Measurements from ENCODE around the gene GPAT3.

Gene GPAT3

DNA sequence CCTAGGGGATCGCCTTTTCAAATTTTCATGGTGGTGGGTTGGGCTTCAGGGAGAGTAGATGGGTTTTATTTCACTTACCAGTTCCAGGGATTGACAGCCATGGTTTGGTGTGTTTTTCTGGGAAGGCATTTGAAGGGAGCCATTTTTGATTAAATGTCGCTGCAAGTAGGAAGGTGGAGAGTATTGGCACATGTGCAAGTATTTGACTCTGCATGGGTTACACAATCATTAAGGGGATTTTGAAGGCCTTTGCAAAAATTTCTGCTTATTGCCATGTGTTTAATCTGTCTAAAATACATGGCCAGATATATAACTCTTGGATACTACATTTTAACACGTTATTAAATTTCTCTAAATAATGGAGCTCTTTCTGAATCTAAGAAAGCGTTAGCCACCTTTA is 55.1 kb downstream of the GPAT3 start:
- TF ChIP-seq OSR1 (CRISPR knock-in tag; IDR thresholded peaks at IDR 0.05) (no peak), ZC3H10 (CRISPR knock-in tag; IDR thresholded peaks at IDR 0.05) (no peak), PPARA (CRISPR knock-in tag; IDR thresholded peaks at IDR 0.05; ENCODE audit: borderline replicate concordance) (no peak), BACH2 (CRISPR knock-in tag; IDR thresholded peaks at IDR 0.05; ENCODE audit: borderline replicate concordance) (no peak)
- no peak for ATAC-seq

DNA sequence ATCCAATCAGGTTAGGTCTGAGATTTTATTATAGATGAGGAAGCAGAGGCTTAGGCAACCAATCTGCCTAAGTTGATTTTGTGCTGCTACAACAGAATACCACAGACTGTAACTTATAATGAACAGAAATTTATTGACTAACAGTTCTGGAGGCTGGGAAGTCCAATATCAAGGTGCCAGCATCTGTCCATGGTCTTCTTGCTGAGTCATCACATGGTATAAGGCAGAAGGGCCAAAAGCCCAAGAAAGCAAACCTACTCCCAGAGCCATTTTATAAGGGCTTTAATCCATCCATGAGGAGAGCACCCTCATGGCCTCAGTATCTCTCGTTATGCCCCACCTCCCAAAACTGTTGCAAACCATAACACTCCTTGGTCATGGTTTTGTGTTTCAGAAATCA is 55.8 kb downstream of the GPAT3 start:
- TF ChIP-seq TCF4 (CRISPR knock-in tag; IDR thresholded peaks at IDR 0.05; ENCODE audit: borderline replicate concordance), result no peak
- no peak for ATAC-seq

DNA sequence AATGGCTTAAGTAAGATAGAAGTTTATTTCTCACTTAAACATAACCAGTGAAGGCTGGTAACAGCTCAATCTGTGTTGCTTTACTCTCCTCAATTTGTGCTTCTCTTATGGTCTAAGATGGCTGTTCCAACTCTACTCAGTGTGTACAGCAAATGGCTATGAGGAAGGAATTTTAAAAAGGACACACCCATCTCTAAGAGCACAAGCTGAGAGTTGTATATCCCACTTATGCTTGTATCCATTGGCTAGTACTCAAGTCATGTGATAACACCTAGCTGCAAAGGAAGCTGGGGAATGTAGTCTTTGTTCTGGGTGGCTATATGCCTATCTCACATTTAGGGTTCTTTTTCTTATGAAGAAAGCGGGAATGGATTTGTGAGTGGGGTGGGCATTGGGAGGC is 63.3 kb downstream of the GPAT3 start:
- TF ChIP-seq ARNTL (CRISPR knock-in tag; IDR thresholded peaks at IDR 0.05; ENCODE audit: borderline replicate concordance, low read depth) (no peak), ZC3H10 (CRISPR knock-in tag; IDR thresholded peaks at IDR 0.05) (no peak), PPARA (CRISPR knock-in tag; IDR thresholded peaks at IDR 0.05; ENCODE audit: borderline replicate concordance) (no peak), ZNF8 (CRISPR knock-in tag; IDR thresholded peaks at IDR 0.05) (no peak), GLIS3 (CRISPR knock-in tag; IDR thresholded peaks at IDR 0.05) (no peak), RARB (CRISPR knock-in tag; IDR thresholded peaks at IDR 0.05) (no peak), CSDC2 (CRISPR knock-in tag; IDR thresholded peaks at IDR 0.05) (no peak), ISL1 (CRISPR knock-in tag; IDR thresholded peaks at IDR 0.05) (no peak), OSR1 (CRISPR knock-in tag; IDR thresholded peaks at IDR 0.05) (no peak), ZNF565 (CRISPR knock-in tag; conservative IDR thresholded peaks at IDR 0.05; ENCODE audit: low read depth) (no peak), TOX (CRISPR knock-in tag; IDR thresholded peaks at IDR 0.05; ENCODE audit: borderline replicate concordance) (no peak), SNAI2 (CRISPR knock-in tag; IDR thresholded peaks at IDR 0.05) (no peak), ZFP3 (CRISPR knock-in tag; IDR thresholded peaks at IDR 0.05) (no peak), ZFP30 (CRISPR knock-in tag; IDR thresholded peaks at IDR 0.05) (no peak)
- TF ChIP-seq, protein P1, sequence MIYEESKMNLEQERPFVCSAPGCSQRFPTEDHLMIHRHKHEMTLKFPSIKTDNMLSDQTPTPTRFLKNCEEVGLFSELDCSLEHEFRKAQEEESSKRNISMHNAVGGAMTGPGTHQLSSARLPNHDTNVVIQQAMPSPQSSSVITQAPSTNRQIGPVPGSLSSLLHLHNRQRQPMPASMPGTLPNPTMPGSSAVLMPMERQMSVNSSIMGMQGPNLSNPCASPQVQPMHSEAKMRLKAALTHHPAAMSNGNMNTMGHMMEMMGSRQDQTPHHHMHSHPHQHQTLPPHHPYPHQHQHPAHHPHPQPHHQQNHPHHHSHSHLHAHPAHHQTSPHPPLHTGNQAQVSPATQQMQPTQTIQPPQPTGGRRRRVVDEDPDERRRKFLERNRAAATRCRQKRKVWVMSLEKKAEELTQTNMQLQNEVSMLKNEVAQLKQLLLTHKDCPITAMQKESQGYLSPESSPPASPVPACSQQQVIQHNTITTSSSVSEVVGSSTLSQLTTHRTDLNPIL (CRISPR knock-in tag; IDR thresholded peaks at IDR 0.05; ENCODE audit: low read depth), result no peak
- TF ChIP-seq, protein P2, sequence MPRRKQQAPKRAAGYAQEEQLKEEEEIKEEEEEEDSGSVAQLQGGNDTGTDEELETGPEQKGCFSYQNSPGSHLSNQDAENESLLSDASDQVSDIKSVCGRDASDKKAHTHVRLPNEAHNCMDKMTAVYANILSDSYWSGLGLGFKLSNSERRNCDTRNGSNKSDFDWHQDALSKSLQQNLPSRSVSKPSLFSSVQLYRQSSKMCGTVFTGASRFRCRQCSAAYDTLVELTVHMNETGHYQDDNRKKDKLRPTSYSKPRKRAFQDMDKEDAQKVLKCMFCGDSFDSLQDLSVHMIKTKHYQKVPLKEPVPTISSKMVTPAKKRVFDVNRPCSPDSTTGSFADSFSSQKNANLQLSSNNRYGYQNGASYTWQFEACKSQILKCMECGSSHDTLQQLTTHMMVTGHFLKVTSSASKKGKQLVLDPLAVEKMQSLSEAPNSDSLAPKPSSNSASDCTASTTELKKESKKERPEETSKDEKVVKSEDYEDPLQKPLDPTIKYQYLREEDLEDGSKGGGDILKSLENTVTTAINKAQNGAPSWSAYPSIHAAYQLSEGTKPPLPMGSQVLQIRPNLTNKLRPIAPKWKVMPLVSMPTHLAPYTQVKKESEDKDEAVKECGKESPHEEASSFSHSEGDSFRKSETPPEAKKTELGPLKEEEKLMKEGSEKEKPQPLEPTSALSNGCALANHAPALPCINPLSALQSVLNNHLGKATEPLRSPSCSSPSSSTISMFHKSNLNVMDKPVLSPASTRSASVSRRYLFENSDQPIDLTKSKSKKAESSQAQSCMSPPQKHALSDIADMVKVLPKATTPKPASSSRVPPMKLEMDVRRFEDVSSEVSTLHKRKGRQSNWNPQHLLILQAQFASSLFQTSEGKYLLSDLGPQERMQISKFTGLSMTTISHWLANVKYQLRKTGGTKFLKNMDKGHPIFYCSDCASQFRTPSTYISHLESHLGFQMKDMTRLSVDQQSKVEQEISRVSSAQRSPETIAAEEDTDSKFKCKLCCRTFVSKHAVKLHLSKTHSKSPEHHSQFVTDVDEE (CRISPR knock-in tag; IDR thresholded peaks at IDR 0.05), result no peak
- TF ChIP-seq, protein P3, sequence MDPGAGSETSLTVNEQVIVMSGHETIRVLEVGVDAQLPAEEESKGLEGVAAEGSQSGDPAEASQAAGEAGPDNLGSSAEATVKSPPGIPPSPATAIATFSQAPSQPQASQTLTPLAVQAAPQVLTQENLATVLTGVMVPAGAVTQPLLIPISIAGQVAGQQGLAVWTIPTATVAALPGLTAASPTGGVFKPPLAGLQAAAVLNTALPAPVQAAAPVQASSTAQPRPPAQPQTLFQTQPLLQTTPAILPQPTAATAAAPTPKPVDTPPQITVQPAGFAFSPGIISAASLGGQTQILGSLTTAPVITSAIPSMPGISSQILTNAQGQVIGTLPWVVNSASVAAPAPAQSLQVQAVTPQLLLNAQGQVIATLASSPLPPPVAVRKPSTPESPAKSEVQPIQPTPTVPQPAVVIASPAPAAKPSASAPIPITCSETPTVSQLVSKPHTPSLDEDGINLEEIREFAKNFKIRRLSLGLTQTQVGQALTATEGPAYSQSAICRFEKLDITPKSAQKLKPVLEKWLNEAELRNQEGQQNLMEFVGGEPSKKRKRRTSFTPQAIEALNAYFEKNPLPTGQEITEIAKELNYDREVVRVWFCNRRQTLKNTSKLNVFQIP (CRISPR knock-in tag; IDR thresholded peaks at IDR 0.05; ENCODE audit: borderline replicate concordance, low read depth), result no peak
- ATAC-seq, result peak; percentile 77

DNA sequence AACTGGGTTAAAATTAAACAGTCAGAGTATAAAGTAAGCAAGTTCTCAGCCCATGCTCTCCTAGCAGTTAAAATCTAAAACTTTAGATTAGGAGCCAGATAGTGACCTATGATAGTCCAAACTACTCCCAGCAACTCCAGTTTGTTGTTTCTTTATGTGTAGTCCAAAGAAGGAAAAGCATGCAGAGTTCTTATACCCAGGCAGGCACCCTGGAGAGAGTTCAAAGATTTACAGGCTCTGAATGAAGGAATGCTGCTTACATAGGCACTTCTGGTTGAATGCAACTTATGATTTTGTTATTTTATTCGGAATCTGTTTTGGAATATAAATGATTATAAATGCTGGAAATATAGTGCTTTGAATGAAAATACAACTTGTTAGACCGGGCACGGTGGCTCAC is 67.2 kb downstream of the GPAT3 start:
- TF ChIP-seq ESRRG (CRISPR knock-in tag; IDR thresholded peaks at IDR 0.05) (no peak), ZNF8 (CRISPR knock-in tag; IDR thresholded peaks at IDR 0.05) (no peak), ARNTL (CRISPR knock-in tag; IDR thresholded peaks at IDR 0.05; ENCODE audit: borderline replicate concordance, low read depth) (no peak), RARB (CRISPR knock-in tag; IDR thresholded peaks at IDR 0.05) (no peak), PPARA (CRISPR knock-in tag; IDR thresholded peaks at IDR 0.05; ENCODE audit: borderline replicate concordance) (no peak), ISL1 (CRISPR knock-in tag; IDR thresholded peaks at IDR 0.05) (no peak), TCF4 (CRISPR knock-in tag; IDR thresholded peaks at IDR 0.05; ENCODE audit: borderline replicate concordance) (no peak), BACH2 (CRISPR knock-in tag; IDR thresholded peaks at IDR 0.05; ENCODE audit: borderline replicate concordance) (no peak)
- TF ChIP-seq, protein P1 (CRISPR knock-in tag; IDR thresholded peaks at IDR 0.05; ENCODE audit: low read depth), result no peak
- TF ChIP-seq, protein P3 (CRISPR knock-in tag; IDR thresholded peaks at IDR 0.05; ENCODE audit: borderline replicate concordance, low read depth), result no peak
- TF ChIP-seq, protein P4, sequence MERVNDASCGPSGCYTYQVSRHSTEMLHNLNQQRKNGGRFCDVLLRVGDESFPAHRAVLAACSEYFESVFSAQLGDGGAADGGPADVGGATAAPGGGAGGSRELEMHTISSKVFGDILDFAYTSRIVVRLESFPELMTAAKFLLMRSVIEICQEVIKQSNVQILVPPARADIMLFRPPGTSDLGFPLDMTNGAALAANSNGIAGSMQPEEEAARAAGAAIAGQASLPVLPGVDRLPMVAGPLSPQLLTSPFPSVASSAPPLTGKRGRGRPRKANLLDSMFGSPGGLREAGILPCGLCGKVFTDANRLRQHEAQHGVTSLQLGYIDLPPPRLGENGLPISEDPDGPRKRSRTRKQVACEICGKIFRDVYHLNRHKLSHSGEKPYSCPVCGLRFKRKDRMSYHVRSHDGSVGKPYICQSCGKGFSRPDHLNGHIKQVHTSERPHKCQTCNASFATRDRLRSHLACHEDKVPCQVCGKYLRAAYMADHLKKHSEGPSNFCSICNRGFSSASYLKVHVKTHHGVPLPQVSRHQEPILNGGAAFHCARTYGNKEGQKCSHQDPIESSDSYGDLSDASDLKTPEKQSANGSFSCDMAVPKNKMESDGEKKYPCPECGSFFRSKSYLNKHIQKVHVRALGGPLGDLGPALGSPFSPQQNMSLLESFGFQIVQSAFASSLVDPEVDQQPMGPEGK (CRISPR knock-in tag; IDR thresholded peaks at IDR 0.05; ENCODE audit: borderline replicate concordance), result no peak
- TF ChIP-seq, protein P2 (CRISPR knock-in tag; IDR thresholded peaks at IDR 0.05), result no peak
- no peak for ATAC-seq
